ENCODE measurements around the gene VPS29. TPM values are rescaled to one million over a fixed set of nuclear protein-coding genes. Genes with fewer than 3 reads are reported as not detected.

Gene VPS29
- polyA plus RNA-seq, 1 donor (not counting 4 experiments of a cell fraction or from before 2014, with no cell fraction given) = 219 TPM

DNA sequence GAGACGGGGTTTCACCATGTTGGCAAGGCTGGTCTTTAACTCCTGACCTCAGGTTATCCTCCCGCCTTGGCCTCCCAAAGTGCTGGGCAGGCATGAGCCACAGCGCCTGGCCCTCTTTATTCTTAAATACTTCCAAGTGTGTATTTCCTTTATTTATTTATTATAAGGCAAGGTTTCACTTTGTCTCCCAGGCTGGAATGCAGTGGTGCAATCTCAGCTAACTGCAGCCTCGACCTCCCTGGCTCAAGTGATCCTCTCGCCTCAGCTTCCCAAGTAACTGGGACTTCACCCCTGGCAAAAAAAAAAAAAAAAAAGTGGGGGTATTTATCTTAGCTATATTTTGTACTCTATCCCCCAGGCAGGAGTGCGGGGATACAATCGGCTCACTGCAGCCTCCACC is 26.5 kb downstream of the VPS29 start:
- Histone ChIP-seq H3K9ac (ENCODE audit: control insufficient read depth, extremely low read depth, insufficient read depth, low read length) (no peak overlapping the region), H3K4me1 (ENCODE audit: control insufficient read depth, extremely low read depth, insufficient read depth, low read length) (no peaks in the 10 kb centered on the region), H3K9me1 (ENCODE audit: control insufficient read depth, extremely low read depth, insufficient read depth, low read length) (no peaks in the 10 kb centered on the region), H3K27ac (ENCODE audit: control insufficient read depth, insufficient read depth, low read length) (no peak overlapping the region), H3K27me3 (ENCODE audit: control insufficient read depth, extremely low read depth, insufficient read depth, low read length) (no peaks in the 10 kb centered on the region), H3K79me2 (ENCODE audit: control insufficient read depth, insufficient read depth, low read length) (no peaks in the 10 kb centered on the region), H3K4me2 (ENCODE audit: control insufficient read depth, extremely low read depth, insufficient read depth, low read depth, low read length) (no peak overlapping the region), H3K4me3 (ENCODE audit: control insufficient read depth in 2 of 3, extremely low read depth in 1 of 3, insufficient read depth in 2 of 3, low read depth in 1 of 3, low read length in 3 of 3) (no peak overlapping the region), H3K9me3 (ENCODE audit: control insufficient read depth, low read depth, low read length) (no peaks in the 10 kb centered on the region), H4K20me1 (ENCODE audit: control insufficient read depth, extremely low read depth, insufficient read depth, low read length) (no peaks in the 10 kb centered on the region), H2AFZ (ENCODE audit: control insufficient read depth, low read length) (no peak overlapping the region), H3K36me3 (ENCODE audit: control insufficient read depth in 2 of 2, extremely low read depth in 1 of 2, insufficient read depth in 2 of 2, low read length in 2 of 2) (peaks cover 0 to under 1% of the 10 kb centered on the region in 2 experiments)
- dilution Hi-C loops (cut with MboI; ENCODE audit: extremely low pct_ligation_motif_present, low sequenced_read_pairs) = no loop called here
- FAIRE-seq = no peak
- no peak for DNase-seq (ENCODE audit: low read depth, low spot score)
- TF ChIP-seq, protein P1, sequence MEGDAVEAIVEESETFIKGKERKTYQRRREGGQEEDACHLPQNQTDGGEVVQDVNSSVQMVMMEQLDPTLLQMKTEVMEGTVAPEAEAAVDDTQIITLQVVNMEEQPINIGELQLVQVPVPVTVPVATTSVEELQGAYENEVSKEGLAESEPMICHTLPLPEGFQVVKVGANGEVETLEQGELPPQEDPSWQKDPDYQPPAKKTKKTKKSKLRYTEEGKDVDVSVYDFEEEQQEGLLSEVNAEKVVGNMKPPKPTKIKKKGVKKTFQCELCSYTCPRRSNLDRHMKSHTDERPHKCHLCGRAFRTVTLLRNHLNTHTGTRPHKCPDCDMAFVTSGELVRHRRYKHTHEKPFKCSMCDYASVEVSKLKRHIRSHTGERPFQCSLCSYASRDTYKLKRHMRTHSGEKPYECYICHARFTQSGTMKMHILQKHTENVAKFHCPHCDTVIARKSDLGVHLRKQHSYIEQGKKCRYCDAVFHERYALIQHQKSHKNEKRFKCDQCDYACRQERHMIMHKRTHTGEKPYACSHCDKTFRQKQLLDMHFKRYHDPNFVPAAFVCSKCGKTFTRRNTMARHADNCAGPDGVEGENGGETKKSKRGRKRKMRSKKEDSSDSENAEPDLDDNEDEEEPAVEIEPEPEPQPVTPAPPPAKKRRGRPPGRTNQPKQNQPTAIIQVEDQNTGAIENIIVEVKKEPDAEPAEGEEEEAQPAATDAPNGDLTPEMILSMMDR (optimal IDR thresholded peaks at IDR 0.05 in 1 of 3, IDR thresholded peaks at IDR 0.05 in 1 of 3, conservative IDR thresholded peaks at IDR 0.05 in 1 of 3; ENCODE audit: extremely low read depth in 1 of 3, insufficient read depth in 2 of 3, low read length in 3 of 3) = no peak
- TF ChIP-seq EZH2 (IDR thresholded peaks at IDR 0.05; ENCODE audit: low read length) = no peak

DNA sequence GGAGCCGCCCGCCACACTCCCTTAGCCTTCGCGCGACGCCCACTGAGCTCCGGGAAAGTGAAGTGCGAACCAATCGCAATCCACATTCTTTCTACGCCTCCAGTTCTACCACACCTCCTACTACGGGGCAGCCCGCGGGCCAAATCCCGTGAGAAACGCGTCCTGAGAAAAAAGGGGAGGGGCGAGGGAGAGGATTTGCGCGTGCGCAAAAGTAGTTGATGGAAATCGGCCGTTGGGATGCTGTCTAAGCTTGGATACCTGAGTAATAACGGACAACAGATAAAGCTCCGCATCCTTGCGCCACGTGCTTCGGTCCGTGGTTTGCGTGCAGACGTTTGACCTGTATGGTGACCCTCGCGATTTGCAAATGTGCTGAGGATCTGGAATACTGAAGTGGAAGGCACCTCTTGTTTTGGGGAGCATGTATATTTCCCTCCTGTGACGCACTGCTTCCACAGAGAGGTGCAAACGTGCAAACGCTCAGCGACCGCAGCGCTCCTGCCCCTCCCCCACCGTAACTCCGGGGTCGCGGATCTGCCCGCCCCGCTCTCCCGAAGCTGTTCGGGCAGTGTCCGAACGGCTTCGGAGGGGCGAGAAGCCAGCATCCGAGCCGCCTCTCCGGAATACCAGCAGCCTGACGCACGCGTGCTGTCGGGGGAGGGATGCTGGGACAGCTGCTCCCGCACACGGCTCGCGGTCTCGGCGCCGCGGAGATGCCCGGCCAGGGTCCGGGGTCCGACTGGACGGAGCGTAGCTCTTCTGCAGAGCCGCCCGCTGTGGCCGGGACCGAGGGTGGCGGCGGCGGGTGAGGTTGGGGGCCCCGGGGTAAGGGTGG is 33.5 kb downstream of the VPS29 start, which contains the start of the genes FAM216A and GPN3:
FAM216A (plus strand) TSS at position 632 of the 835 bp plus-strand sequence; CDS start at position 663, 31 bp downstream.
GPN3 (minus strand) TSS at position 44 of the 835 bp plus-strand sequence. CDS start 54 bp downstream, outside the sequence.
- no peak for TF ChIP-seq EZH2 (IDR thresholded peaks at IDR 0.05; ENCODE audit: low read length)
- TF ChIP-seq, protein P1 (optimal IDR thresholded peaks at IDR 0.05 in 1 of 3, IDR thresholded peaks at IDR 0.05 in 1 of 3, conservative IDR thresholded peaks at IDR 0.05 in 1 of 3; ENCODE audit: extremely low read depth in 1 of 3, insufficient read depth in 2 of 3, low read length in 3 of 3) = no peak
- Histone ChIP-seq H4K20me1 (ENCODE audit: control insufficient read depth, extremely low read depth, insufficient read depth, low read length) (no peaks in the 10 kb centered on the region), H3K79me2 (ENCODE audit: control insufficient read depth, insufficient read depth, low read length) (peaks cover 21% of the 10 kb centered on the region), H3K9ac (ENCODE audit: control insufficient read depth, extremely low read depth, insufficient read depth, low read length) (peak within 1 kb of the TSS; percentile 85), H3K4me3 (ENCODE audit: control insufficient read depth in 2 of 3, extremely low read depth in 1 of 3, insufficient read depth in 2 of 3, low read depth in 1 of 3, low read length in 3 of 3) (peak within 1 kb of the TSS; percentile 51 to 79 (median 73)), H3K36me3 (ENCODE audit: control insufficient read depth in 2 of 2, extremely low read depth in 1 of 2, insufficient read depth in 2 of 2, low read length in 2 of 2) (peaks cover 3 to 8% of the 10 kb centered on the region in 2 experiments), H3K9me3 (ENCODE audit: control insufficient read depth, low read depth, low read length) (no peaks in the 10 kb centered on the region), H3K4me1 (ENCODE audit: control insufficient read depth, extremely low read depth, insufficient read depth, low read length) (peaks cover 10% of the 10 kb centered on the region), H2AFZ (ENCODE audit: control insufficient read depth, low read length) (peak within 1 kb of the TSS; percentile 99), H3K27me3 (ENCODE audit: control insufficient read depth, extremely low read depth, insufficient read depth, low read length) (no peaks in the 10 kb centered on the region), H3K9me1 (ENCODE audit: control insufficient read depth, extremely low read depth, insufficient read depth, low read length) (no peaks in the 10 kb centered on the region), H3K4me2 (ENCODE audit: control insufficient read depth, extremely low read depth, insufficient read depth, low read depth, low read length) (peak within 1 kb of the TSS; percentile 98), H3K27ac (ENCODE audit: control insufficient read depth, insufficient read depth, low read length) (peak within 1 kb of the TSS; percentile 88)
- DNase-seq (ENCODE audit: low read depth, low spot score) (peak; percentile 88), FAIRE-seq (peak; percentile 58)
- dilution Hi-C loops (cut with MboI; ENCODE audit: extremely low pct_ligation_motif_present, low sequenced_read_pairs) = no loop called here

Measured in keratinocyte (primary cell).